HG02642 (cell line): ENCODE results near the gene ABR.
A peak's percentile ranks its signal among the peaks of the same experiment; 100 is the strongest.
"Not testable (repeated sequence)": the region's sequence is repeated elsewhere in the genome, so short reads cannot be mapped to it uniquely, and the experiment has no call there.

Experiments used
- ATAC-seq: cut with Tn5 transposase; IDR thresholded peaks from one replicate; pipeline ENCODE4 v1.9.1; 2021; ENCODE audit warnings: mild to moderate bottlenecking; ENCODE audit not compliant: unreplicated experiment, poor library complexity

The ABR gene

GRCh38 chr17:1002771-1003555 lies 176.8 kb downstream of the ABR start:
- no peak for ATAC-seq

- ATAC-seq: no peak
These were observed 177.4 kb downstream of the ABR start for GRCh38 chr17:1002412-1002753.

GRCh38 chr17:1001640-1002411 lies 178.0 kb downstream of the ABR start:
- no peak for ATAC-seq

DNA sequence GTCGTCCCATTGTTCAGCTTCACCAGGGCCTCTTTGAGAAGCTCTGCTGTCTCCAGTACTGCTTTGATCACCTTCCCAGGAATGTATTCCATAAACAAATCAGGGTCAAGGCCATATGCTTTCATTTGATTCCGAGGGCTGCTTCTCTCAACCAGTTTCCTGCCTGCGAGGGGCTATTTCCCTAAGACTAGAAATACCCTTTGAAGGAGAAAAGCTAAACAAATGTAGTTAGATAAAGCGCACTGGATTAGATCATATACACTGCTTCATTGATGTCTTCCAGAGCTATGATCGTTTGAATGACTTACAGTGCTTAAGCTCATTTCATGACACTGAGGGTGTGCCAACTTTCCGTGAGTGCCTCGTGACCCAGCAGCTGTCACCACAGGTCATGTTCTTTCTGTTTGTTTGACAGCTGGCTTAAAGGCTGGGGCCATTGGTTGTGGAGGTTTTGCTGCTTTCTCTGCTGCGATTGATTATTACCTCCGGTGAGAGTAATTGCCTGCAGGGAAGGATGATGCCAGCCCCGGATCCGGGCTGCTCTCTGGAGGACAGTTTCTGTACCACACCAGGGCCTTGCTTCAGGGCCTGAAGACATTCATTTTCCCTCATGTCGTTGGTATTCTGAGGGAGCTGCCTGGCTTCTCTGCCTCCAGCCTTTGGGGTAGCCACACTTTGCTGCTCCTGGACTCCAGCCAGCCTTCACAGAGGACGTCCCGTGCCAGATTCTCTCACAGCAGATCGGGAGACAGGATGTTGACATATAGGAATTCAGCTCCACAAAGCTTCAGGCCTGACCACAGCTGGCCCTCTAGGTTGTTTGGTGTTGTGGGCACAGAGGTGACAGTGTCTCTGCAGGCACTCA lies 179.0 kb downstream of the ABR start:
- no peak for ATAC-seq

DNA sequence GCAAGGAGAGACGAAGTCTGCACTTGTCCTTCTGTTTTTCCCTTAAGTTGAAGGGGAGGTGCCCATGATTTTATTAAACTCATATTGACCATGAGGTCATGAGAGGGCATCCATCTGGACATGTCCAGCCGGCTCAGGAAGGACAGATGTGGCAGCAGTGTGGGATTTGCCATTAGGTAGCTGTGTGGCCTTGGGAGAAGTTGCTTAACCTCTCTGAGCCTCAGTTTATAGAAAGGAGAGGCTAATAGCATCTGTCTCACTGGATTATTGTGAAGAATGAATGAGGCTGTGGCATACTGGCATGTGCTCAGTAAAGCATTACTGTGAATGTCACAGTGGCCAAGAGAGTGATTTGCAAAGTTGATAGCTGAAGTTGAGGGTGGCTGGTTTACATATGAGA lies 181.7 kb downstream of the ABR start:
- no peak for ATAC-seq

DNA sequence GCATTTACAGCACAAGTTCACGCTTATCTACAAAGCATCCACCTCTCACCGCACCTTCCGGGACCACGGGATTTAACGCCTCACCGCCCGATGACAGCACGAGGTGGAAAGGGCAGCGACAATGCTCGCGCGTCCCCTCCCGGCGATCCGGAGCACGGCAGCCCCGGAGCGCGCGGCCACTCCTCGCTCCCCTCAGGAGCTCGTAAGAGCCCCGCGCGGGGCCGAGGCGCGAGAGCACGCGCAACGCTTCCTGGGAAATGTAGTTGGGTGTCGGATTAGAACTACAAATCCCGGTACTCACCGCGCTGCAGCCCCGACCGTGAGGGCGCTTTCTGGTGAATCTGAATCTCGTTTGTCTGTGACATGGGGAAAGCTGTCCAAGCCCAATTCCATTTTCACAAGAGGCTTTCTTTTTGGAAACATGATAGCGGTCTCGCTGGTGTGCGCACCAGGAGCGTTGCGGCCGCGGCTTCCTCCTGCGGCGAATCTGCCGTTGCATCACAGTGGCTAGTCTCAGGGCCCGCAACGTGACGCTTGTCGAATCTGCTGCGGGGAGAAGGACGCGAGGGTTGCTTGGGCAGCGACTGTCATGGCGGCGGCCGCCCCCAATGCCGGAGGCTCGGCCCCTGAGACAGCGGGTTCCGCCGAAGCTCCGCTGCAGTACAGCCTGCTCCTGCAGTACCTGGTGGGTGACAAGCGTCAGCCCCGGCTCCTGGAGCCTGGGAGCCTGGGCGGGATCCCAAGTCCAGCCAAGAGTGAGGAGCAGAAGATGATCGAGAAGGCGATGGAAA lies 183.0 kb downstream of the ABR start, which contains the start of gene TIMM22:
Gene TIMM22 (plus strand): TSS at position 576 of the 791 bp plus-strand sequence. CDS start 14 bp downstream, at position 590.
- ATAC-seq: peak; percentile 89

- not testable (repeated sequence) for ATAC-seq
These were observed 184.5 kb downstream of the ABR start for GRCh38 chr17:995324-995723.

DNA sequence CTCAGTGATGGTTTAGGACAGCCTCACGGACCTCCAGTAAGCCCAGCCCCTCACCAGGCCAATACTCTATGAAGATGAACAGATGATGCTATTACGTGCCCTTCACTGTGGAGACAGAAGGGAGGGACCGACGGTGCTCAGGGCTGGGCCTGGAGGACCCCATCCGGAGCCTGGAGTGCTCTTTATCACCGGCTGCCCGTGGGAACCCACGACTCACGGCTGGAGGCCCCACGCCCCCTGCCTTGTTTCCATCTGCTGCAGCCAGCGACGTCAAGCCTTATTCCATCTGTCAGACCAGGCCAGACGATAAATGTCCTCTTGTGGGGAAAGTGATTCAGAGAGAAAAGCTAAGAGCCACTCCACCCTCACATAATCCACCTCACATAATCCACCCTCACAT lies 186.8 kb downstream of the ABR start:
- no peak for ATAC-seq

DNA sequence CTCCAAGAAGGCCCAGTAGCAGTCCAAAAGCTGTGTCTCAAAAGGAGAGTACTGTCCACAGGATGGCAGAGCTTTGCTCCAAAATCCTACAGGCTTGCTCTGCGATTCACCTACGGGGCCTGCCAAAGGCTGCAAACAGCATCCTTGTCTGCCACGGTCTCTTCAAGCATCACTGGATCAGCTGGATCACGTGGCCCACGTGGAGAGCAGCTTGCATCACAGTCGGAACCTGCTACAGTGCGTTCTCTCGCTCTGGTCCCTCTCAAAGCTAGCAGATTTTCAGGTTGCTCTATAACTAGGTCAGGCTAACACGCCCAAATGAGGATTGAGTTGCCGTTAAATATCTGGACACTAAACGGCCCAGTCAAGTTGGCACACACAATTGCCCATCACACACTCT lies 191.2 kb downstream of the ABR start:
- no peak for ATAC-seq

DNA sequence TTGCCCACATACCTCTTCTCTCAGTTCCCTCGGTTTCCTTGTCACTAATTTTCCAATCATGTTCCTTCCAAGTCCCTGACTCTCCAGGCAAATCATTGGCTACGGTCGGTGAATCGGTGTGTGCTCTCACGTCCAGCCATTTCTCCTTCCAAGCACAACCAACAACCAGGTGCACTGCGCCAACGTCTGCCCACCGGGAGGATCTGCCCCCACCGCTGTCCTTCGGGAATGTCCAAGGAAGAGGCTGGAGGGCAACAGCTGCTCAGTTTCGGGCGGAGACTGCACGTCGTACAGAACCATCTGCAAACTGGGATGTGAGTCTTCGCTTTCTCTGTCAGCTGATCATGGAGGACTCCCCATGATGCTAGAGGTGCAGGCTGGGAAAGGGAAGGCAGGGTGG lies 191.8 kb downstream of the ABR start:
- ATAC-seq: no peak

DNA sequence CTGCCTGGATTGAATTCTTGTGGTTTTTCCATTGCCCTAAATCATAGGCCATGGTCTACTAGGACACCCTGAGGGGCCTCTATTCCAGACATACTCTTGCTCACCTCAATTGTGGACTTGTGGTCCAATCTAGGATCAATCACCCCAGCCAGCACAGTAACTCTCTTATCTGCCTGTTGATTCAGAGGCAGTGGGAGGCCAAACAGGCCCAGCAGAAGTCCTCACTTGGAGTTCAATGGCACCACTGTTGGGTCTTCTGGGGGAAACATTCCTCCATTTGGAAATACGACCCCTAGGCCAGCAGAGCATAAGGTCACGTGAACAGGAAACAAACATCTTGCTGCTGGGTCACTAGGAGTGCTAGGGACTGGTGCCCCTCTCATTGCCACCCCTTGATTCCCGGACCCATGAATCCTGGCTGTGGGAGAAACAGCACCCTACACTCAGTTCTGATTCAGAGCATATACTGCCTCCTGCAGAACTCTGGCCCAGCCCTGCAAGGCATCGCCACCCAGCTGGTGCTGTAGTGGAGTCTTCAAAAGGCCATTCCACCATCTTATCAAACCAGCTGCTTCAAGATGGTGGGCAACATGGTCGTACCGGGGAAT lies 193.4 kb downstream of the ABR start:
- ATAC-seq: no peak

DNA sequence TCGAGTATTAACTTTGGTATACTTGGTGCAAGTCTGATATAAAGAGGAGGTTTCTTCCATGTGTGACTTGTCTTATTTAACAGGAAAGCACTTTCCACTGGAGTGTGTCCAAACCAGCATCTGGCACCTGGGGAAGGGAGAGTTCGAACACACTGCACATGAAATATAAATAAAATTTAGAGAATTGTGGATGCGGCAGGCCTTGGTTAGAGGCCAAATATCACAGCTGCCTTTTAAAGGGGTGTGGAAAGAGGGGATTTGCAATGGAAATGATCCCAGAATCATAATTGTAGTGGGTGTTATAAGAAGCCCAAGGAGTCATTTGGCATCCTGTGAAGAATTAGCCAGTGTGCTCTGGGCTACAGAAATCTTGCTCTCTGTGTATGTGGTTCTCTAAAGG lies 195.9 kb downstream of the ABR start:
- ATAC-seq: no peak

- ATAC-seq: no peak
These were observed 198.5 kb downstream of the ABR start for GRCh38 chr17:981292-981658.

GRCh38 chr17:980406-981291 lies 199.1 kb downstream of the ABR start:
- no peak for ATAC-seq

- ATAC-seq: peak; percentile 77
These were observed 200.0 kb downstream of the ABR start, which contains the start of gene NXN for GRCh38 chr17:979539-980405. Gene NXN, minus strand, starts transcription at chr17:979776.

GRCh38 chr17:979212-979538 lies 200.6 kb downstream of the ABR start:
- ATAC-seq: peak; percentile 44

DNA sequence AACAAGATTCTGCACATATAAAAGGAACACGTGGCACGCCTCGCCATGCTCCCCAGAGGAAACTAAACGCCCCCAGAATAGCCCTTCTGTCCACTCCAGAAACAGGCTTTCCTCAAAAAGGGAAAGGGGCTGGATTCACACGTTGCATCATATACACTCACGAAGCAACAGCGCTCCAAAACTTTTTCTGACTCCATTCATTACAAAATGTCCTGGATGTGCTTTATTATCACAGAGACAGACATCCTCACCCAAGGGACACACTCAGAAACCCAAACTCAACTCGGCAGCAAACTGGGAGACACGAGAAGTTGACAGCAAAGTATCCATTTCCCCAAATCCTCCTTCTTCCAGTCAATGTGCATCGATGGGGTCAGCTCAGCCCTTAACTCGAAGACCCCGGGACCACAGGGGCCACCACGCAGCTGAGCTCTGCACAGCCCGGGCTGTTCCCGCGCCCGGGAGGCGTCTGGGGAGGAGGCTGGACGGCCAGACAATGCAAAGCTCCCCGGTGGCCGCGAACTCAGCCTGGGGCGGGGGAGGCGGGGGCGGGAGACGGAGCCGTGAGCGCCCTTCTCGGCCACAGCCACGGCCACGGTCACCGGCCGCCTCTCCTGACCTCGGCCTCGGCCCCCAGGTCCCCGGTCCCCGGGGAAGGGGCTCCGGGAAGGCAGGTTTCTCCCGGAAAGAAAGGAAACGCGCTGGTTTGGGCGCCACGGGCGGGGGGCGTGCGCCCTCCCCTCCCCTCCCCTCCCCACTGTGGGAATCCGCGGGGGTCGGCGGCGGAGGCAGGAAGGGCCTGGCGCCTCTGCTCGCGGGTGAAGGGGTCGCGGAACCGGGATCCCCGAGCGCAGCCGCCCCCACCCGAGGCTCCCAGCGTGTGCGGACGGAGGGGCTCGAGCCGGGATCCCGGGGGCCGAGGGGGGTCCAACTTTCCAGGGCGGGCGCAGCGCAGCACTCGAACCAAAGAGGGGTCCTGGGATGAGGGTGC lies 201.4 kb downstream of the ABR start:
- no peak for ATAC-seq
